HepG2 (cell line): Measurements from ENCODE around the gene FAAP100. TPM values are rescaled to one million over a fixed set of nuclear protein-coding genes. Genes with fewer than 3 reads are reported as not detected.

Experiments used
- ATAC-seq: fragments of 200-7000 bp; cut with Tn5 transposase; 3 replicates; pipeline ENCODE4 v1.9.1; 2020; ENCODE audit warnings: mild to moderate bottlenecking, moderate library complexity
- BruUV-seq: library from RNA; stranded (reverse); fragments of 400-500 nt; replicated peaks from 2 replicates; lab custom pipeline; 2021; lab: Mats Ljungman, UMichigan
- CTCF ChIA-PET: fragments of 300-600 bp; formaldehyde crosslinking; extraction: SDS; loops from one replicate; lab custom pipeline; 2021; ENCODE audit warnings: low total read pairs, inconsistent platforms, low intra/inter-chr PET ratio; lab: Yijun Ruan, JAX
- POLR2A ChIA-PET: fragments of 350-600 bp; sonication (Branson Sonifier 250); formaldehyde crosslinking; loops from one replicate; lab custom pipeline; 2020; ENCODE audit warnings: antibody characterized with exemption, inconsistent platforms; lab: Yijun Ruan, JAX
- DNase-seq: peaks from one replicate; pipeline ENCODE4 v3.0.0-alpha.2; 2015; ENCODE audit warnings: low spot score
- FAIRE-seq: peaks from 3 replicates; lab custom pipeline; 2011; peaks lifted over from hg19 to GRCh38; lab: Jason Lieb, UNC
- H2AFZ ChIP-seq: one replicate; pipeline ENCODE4 v1.6.1; 2011; ENCODE audit warnings: low read length, inconsistent platforms
- H3K27ac ChIP-seq: fragments of 300-600 bp; 3 replicates; pipeline ENCODE4 v1.8.0; 2011; ENCODE audit warnings: mixed run types, mild to moderate bottlenecking, mixed read lengths, low read length, inconsistent platforms; ENCODE audit not compliant: insufficient read depth; ENCODE audit errors: extremely low read length
- H3K27me3 ChIP-seq, 2 experiments: fragments of 200-600 bp in 1 of 2; 2 replicates in 1 of 2; 3 replicates in 1 of 2; pipeline versions ENCODE4 v1.6.0 to v1.8.0; 2011; ENCODE audit warnings: low read length in 2 of 2, mild to moderate bottlenecking in 2 of 2, moderate library complexity in 2 of 2, inconsistent platforms in 1 of 2; ENCODE audit not compliant: insufficient read depth in 2 of 2, control insufficient read depth in 1 of 2
- H3K36me3 ChIP-seq, 2 experiments: fragments of 200-600 bp in 1 of 2; replicated peaks in 1 of 2; 2 replicates in 1 of 2; 3 replicates in 1 of 2; pipeline versions ENCODE4 v1.5.1 to v1.8.0; 2011; ENCODE audit warnings: low read length in 2 of 2, inconsistent platforms in 1 of 2; ENCODE audit not compliant: insufficient read depth in 2 of 2, control insufficient read depth in 1 of 2
- H3K4me1 ChIP-seq: 2 replicates; pipeline ENCODE4 v1.5.1; 2012; ENCODE audit warnings: low read length, inconsistent platforms; ENCODE audit not compliant: insufficient read depth
- H3K4me2 ChIP-seq: 2 replicates; pipeline ENCODE4 v1.6.0; 2011; ENCODE audit warnings: low read depth, low read length, inconsistent platforms
- H3K4me3 ChIP-seq, 3 experiments: fragments of 200-600 bp in 1 of 3; sonication (generic), shearing (Covaris generic) in 1 of 3; replicated peaks in 1 of 3; 2 replicates each; pipeline ENCODE4 v1.5.1; 2011 to 2016; ENCODE audit warnings: low read length in 3 of 3, inconsistent platforms in 2 of 3, low read depth in 2 of 3, mild to moderate bottlenecking in 2 of 3, control low read depth in 1 of 3, mixed read lengths in 1 of 3; ENCODE audit not compliant: insufficient read depth in 1 of 3
- H3K79me2 ChIP-seq: one replicate; pipeline ENCODE4 v1.6.1; 2011; ENCODE audit warnings: low read length, inconsistent platforms; ENCODE audit not compliant: insufficient read depth
- H3K9ac ChIP-seq: 2 replicates; pipeline ENCODE4 v1.6.0; 2011; ENCODE audit warnings: mild to moderate bottlenecking, low read depth, low read length, inconsistent platforms; ENCODE audit not compliant: insufficient read depth
- H3K9me3 ChIP-seq: 2 replicates; pipeline ENCODE4 v1.5.1; 2012; ENCODE audit warnings: mild to moderate bottlenecking, low read length
- H4K20me1 ChIP-seq: 2 replicates; pipeline ENCODE4 v1.6.0; 2011; ENCODE audit warnings: inconsistent platforms, mild to moderate bottlenecking, low read length, moderate library complexity; ENCODE audit not compliant: insufficient read depth
- CEBPB ChIP-seq: IDR thresholded peaks from 2 replicates; pipeline ENCODE4 v1.6.1; 2011; ENCODE audit warnings: low read depth, low read length, improper control_type of control experiment, borderline replicate concordance
- CEBPG ChIP-seq: IDR thresholded peaks from 2 replicates; pipeline ENCODE4 v1.6.1; 2016
- IRF2 ChIP-seq: IDR thresholded peaks from 2 replicates; pipeline ENCODE4 v1.6.1; 2018; ENCODE audit warnings: missing genetic modification reagents, missing compliant biosample characterization
- MAF1 ChIP-seq: sonication (generic); formaldehyde crosslinking; IDR thresholded peaks from 2 replicates; pipeline ENCODE4 v1.5.0; 2020; ENCODE audit warnings: missing genetic modification reagents, borderline replicate concordance
- ZBTB7A ChIP-seq: sonication (generic); formaldehyde crosslinking; IDR thresholded peaks from 2 replicates; pipeline ENCODE4 v1.8.0; 2022; ENCODE audit warnings: mild to moderate bottlenecking, missing genetic modification reagents
- ZNF30 ChIP-seq: sonication (generic); formaldehyde crosslinking; IDR thresholded peaks from 2 replicates; pipeline ENCODE4 v1.5.0; 2020; ENCODE audit warnings: mild to moderate bottlenecking, missing genetic modification reagents
- ZNF335 ChIP-seq: sonication (generic); formaldehyde crosslinking; IDR thresholded peaks from 2 replicates; pipeline ENCODE4 v1.4.0; 2020; ENCODE audit warnings: missing genetic modification reagents
- ZZZ3 ChIP-seq: sonication (generic); formaldehyde crosslinking; IDR thresholded peaks from 2 replicates; pipeline ENCODE4 v1.4.0; 2020; ENCODE audit warnings: missing genetic modification reagents, mild to moderate bottlenecking, borderline replicate concordance
- WGBS: methylation state at CpG from one replicate; pipeline ENCODE4 v1.1.6; 2017; ENCODE audit warnings: low lambda C conversion rate; 5-methylcytosine and 5-hydroxymethylcytosine counted together
- in situ Hi-C: cut with HindIII; loops from 2 replicates; pipeline ENCODE4 v1.10.0; 2017; ENCODE audit warnings: low pct_unique_long_range_greater_than_20kb; ENCODE audit not compliant: extremely low pct_ligation_motif_present
- intact Hi-C: fragments of 100-400 bp; cut with micrococcal nuclease; formaldehyde crosslinking; loops from one replicate; pipeline ENCODE4 v1.10.0; 2022; ENCODE audit not compliant: unreplicated experiment
- polyA plus RNA-seq, 8 experiments: library from polyadenylated mRNA; depleted of rRNA in 3 of 8; stranded (reverse) in 7 of 8; unstranded in 1 of 8; fragments of >200 nt; fragmentation: Illumina TruSeq in 4 of 8; extraction: Trizol in 4 of 8; gene quantifications; 2 replicates each; pipeline versions ENCODE4 v1.2.1 to v1.2.3, GENCODE V29; 2011 to 2016; ENCODE audit warnings: low read depth in 4 of 8, missing spikeins in 1 of 8, mixed read lengths in 1 of 8; ENCODE audit not compliant: insufficient read depth in 1 of 8
- total RNA-seq, 5 experiments: library from RNA; depleted of rRNA; stranded (reverse); fragments of >200 nt; fragmentation: Illumina TruSeq; extraction: Trizol; gene quantifications; 2 replicates each; pipeline ENCODE4 v1.2.3, GENCODE V29; 2016; ENCODE audit warnings: low read depth in 1 of 5
- TF ChIP-seq, protein P1 (sequence below): sonication (generic); formaldehyde crosslinking; IDR thresholded peaks from 2 replicates; pipeline ENCODE4 v1.8.0; 2022; ENCODE audit warnings: missing genetic modification reagents, low read depth, mild to moderate bottlenecking, borderline replicate concordance

The FAAP100 gene
- total and polyA plus RNA-seq, 2 of the 13 experiments (the other 11 are each of a cell fraction or from before 2014, with no cell fraction given) = 7.6 to 20.8 TPM

DNA sequence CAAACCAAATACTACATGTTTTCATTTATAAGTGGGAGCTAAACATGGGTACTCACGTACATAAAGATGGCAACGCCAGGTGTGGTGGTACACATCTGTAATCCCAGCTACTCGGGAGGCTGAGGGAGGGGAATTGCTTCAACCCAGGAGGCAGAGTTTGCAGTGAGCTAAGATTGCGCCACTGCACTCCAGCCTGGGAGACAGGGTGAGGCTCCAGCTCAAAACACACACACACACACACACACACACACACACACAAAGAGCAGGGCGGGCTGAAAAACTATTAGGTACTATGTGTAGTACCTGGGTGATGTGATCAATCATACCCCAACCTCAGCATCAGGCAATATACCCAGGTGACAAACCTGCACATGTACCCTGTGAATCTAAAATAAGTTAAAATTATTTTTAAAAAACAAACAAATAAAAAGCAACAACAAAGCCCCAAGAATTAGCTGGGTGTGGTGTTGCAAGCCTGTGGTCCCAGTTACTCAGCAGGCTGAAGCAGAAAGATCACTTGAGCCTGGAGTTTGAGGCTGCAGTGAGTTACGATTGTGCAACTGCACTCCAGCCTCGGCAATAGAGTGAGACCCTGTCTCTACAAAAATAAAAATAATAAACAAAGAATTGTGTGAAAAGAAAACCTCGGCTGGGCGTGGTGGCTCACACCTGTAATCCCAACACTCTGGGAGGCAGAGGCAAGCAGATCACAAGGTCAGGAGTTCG lies 11.9 kb upstream of the FAAP100 start:
- ATAC-seq (no peak), FAIRE-seq (no peak), DNase-seq (no peak)
- Histone ChIP-seq H3K4me3 (no peak overlapping the region), H3K36me3 (peaks cover 39 to 78% of the 10 kb centered on the region in 2 experiments), H3K9me3 (no peaks in the 10 kb centered on the region), H2AFZ (no peak overlapping the region), H3K4me1 (no peaks in the 10 kb centered on the region), H3K4me2 (no peak overlapping the region), H3K27ac (no peak overlapping the region), H4K20me1 (no peaks in the 10 kb centered on the region), H3K9ac (no peak overlapping the region), H3K79me2 (no peaks in the 10 kb centered on the region), H3K27me3 (no peaks in the 10 kb centered on the region)
- no peak for TF ChIP-seq ZBTB7A (CRISPR knock-in tag)
- peak; percentile 22; the same call in 1 of the 2 replicates for TF ChIP-seq CEBPG (CRISPR knock-in tag)
- no peak for TF ChIP-seq ZNF335 (CRISPR knock-in tag)
- TF ChIP-seq ZZZ3 = no peak
- no peak for TF ChIP-seq MAF1
- TF ChIP-seq IRF2 = no peak
- TF ChIP-seq, protein P1, sequence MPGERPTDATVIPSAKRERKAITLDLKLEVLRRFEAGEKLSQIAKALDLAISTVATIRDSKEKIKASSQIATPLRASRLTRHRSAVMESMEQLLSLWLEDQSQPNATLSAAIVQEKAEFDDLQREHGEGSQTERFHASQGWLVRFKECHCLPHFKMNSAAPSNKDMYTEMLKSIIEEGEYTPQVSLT (CRISPR knock-in tag) = no peak
- no peak for TF ChIP-seq ZNF30 (CRISPR knock-in tag)
- TF ChIP-seq CEBPB = peak; percentile 54; the same call in 1 of the 2 replicates
- in situ Hi-C loops = no loop called here
- intact Hi-C loops = no loop called here
- no TSS peak for BruUV-seq
- ChIA-PET CTCF (no interaction called here), POLR2A (interaction anchor here (1.6 kb wide), 1 partner anchor 12 kb away, joined by 4 read pairs; the partner anchor contains the start of gene FAAP100)
- WGBS = 91% methylated on average over 10 of the region's 10 CpGs
